Middle frontal gyrus (tissue), 1 donor: ENCODE results near the gene TUBA4B.
"Not testable (repeated sequence)": the region's sequence is repeated elsewhere in the genome, so short reads cannot be mapped to it uniquely, and the experiment has no call there.

Experiments
- DNase-seq: peaks from one replicate; pipeline ENCODE4 v3.0.0-alpha.2; 2015; ENCODE audit warnings: low spot score; ENCODE audit errors: extremely low spot score

The TUBA4B gene

GRCh38 chr2:219247678-219248642, 5.1 kb upstream of the TUBA4B start:
- no peak for DNase-seq

GRCh38 chr2:219248845-219249202, 4.2 kb upstream of the TUBA4B start:
- no peak for DNase-seq

DNA sequence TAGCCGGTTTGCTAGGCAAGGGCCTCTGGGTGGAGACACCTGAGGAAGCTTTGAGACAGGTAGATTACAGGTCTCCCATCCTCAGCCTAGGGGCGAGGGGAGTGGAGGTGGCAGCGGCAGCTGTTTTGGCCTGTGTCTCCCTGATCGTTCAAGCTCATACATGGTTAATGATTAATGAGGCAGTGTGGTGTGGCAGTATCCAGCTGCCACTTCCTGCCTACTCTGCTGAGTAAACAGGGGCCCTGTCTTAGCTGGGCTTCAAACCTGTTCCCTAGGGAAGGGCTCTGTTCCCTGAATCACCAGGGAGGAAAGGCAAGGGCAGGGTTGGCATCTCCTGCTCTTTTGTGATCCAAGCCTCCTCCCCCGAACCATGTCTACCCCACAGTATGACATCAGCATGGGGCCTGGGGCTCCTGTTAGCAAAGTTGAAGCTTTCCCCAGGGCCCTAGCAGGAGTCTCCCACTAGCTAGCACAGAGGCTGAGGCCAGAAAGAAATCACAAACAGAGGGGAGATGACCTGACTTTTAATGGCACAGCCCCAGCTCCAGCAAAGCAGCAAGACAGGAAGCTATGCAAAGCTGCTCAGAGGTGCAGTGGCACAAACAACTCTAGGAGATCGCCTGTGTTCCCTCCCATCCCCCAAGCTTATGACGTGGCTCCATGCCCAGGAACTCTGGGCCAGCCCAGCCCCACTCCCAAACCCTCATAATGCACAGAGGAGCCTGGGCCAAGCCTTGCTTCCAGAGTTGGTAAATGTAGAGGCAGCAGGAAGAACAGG, 3.7 kb upstream of the TUBA4B start:
- peak; percentile 29 for DNase-seq

DNA sequence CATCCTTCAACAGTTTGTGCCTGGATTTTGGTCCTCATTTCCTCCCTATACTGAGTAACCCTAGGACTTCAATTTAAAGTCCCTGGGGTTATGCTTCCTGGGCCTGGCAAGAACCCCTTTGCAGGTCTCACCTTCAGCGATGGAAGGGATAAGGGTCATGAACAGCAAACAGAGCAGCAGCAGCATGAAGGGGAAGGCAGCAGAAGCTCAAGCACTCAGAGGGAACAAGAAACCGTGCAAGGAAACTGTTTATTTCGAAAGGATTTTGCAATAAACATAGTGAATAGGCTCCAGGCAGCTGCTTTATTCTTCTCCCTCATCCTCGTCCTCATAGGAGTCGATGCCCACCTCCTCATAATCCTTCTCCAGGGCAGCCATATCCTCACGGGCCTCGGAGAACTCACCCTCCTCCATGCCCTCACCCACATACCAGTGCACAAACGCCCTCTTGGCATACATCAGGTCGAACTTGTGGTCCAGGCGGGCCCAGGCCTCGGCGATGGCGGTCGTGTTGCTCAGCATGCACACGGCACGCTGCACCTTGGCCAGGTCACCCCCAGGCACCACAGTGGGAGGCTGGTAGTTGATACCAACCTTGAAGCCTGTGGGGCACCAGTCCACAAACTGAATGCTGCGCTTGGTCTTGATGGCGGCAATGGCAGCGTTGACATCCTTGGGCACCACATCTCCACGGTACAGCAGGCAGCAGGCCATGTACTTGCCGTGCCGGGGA, 2.8 kb upstream of the TUBA4B start:
- no peak for DNase-seq

GRCh38 chr2:219251656-219252055, 1.4 kb upstream of the TUBA4B start:
- no peak for DNase-seq

DNA sequence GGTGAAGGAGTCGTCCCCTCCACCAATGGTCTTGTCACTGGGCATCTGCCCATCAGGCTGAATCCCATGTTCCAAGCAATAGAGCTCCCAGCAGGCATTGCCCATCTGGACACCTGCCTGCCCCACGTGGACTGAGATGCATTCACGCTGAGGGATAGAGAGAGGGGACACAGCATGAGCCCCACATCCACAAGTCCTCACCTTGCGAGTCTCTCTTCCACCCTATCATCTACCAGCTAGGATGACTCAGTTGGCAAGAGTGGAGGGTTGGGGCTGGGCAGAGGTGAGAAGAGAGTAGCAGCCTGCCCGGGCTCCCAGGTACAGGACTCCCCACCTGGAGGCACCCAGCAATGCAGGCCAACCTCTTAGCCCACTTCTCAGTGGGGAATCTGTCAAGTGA, 959 bp upstream of the TUBA4B start:
- no peak for DNase-seq

DNA sequence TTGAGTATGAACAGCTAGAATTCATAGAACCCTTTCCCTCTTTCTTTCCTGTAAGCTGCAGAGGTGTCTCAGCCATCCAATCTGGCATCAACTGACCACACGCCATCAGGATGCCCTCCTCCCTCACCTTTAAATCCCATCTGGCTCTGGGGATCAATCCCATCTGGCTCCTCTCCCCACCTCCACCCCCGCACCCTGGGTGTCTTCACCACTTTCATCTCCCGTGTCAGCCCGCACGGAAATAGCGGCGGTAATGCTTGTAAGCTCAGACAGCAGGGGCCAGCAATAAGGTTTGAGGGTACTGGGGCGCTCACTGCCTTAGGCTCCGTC, 508 bp upstream of the TUBA4B start:
- DNase-seq: no peak

GRCh38 chr2:219253753-219254589, 928 bp downstream of the TUBA4B start, which contains the start of gene TUBA4A:
TUBA4A (minus strand) TSS chr2:219253918; CDS start chr2:219253858, 60 bp downstream.
- peak; percentile 73 for DNase-seq

GRCh38 chr2:219254590-219255201, 1.7 kb downstream of the TUBA4B start:
- no peak for DNase-seq

DNA sequence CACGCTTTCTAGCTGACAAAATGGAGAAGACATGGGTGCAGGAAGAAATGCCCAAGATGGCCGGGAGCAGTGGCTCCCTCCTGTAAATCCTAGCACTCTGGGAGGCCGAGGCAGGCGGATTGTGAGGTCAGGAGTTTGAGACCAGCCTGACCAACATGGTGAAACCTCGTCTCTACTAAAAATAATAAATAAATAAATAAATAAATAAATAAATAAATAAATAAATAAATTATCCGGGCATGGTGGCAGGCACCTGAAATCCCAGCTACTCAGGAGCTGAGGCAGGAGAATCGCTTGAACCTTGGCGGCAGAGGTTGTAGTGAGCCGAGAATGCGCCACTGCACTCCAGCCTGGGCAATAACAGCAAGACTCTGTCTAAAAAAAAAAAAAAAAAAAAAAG, 5.9 kb downstream of the TUBA4B start:
- not testable (repeated sequence) for DNase-seq

GRCh38 chr2:219261024-219261855, 8.2 kb downstream of the TUBA4B start:
- no peak for DNase-seq

DNA sequence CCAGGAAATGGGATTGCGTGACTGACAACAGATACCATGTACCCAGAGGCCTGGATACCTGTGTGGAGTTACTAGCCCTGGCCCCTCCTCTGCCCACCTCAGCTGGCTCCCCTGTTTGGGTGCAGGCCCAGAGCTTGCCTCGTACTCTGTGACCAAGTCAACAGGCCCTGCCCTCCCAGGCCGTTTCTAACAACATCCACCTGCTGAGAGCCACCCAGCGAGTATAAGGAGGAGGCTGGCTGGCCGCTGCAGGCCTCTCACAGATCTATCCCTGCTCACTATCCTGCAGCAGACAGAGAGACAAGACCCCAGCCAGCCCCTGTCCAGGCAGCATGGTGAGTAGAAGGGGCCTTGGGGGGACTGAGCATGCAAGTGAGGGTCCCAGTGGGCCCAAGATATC, 13.2 kb downstream of the TUBA4B start:
- no peak for DNase-seq

DNA sequence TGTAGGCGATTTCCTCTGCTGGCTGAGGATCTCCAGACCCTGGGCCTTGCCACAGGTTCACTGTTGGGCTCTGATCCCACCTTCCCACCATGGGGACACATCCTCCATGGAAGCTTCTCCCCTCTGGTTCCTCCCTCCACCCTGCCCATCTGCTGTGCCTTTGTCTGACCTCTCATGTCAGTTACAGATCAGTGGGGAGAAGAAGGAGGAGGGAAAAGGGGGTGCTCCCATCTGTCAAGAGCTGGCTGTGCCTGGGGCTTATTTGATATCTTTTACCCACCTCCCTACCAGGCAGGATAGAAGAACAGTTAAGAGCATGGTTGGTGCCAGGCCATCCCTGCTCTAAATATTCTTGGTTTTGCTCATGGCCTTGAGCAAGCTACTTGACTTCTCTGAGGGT, 13.8 kb downstream of the TUBA4B start:
- no peak for DNase-seq

- no peak for DNase-seq
These were observed 15.3 kb downstream of the TUBA4B start for GRCh38 chr2:219268294-219268693.

GRCh38 chr2:219269362-219270054, 16.5 kb downstream of the TUBA4B start:
- DNase-seq: no peak

GRCh38 chr2:219270055-219270372, 17.0 kb downstream of the TUBA4B start:
- no peak for DNase-seq

DNA sequence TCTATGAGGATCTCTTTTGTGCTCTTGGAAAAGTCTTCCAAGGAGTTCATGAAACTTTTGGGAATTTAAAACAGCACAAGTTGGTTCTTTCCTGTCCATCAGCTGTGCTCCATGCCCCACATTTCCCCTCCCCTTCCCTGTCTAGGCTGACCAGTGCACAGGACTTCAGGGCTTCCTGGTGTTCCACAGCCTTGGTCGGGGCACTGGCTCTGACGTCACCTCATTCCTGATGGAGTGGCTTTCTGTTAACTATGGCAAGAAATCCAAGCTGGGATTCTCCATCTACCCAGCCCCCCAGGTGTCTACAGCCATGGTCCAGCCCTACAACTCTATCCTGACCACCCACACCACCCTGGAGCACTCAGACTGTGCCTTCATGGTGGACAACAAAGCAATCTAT, 18.0 kb downstream of the TUBA4B start:
- no peak for DNase-seq

DNA sequence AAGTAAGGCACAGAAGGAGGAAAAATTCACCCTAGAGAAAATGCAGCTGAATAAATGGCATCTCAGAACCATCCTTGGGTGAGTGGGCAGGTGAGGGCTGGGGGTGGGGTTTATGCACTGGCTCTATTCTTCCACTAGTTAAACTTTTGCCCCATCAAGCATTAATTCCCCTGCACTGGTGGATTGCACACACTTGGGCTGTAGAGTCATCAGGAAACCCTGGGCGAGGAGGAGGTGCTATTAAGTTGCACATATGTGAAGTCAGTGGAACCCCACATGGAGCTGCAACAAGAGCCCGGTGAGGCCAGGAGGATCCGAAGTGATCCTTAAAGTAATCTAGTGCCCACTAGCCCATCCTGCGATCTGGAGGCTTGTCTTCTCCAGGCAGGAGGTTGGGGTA, 19.3 kb downstream of the TUBA4B start:
- DNase-seq: no peak

DNA sequence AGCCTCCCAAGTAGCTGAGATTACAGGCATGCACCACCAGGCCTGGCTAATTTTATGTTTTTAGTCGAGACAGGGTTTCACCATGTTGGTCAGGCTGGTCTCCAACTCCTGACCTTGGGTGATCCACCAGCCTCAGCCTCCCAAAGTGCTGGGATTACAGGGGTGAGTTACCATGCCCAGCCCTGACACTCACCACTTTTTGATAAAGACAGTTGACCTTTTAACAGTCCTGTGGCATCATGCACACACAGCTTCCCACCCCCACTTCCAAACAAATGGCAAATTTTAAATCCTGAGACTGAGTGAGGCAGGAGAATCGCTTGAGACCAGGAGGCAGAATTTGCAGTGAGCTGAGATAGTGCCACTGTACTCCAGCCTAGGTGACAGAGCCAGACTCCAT, 20.0 kb downstream of the TUBA4B start:
- no peak for DNase-seq
